Activated CD4-positive, alpha-beta T cell treated with anti-CD3 and anti-CD28 coated beads for 1 hour (primary cell): ENCODE data around the gene EMILIN1.

Source experiments
- DNase-seq: peaks from one replicate; pipeline ENCODE4 v3.0.0-alpha.2; 2020

Gene EMILIN1

DNA sequence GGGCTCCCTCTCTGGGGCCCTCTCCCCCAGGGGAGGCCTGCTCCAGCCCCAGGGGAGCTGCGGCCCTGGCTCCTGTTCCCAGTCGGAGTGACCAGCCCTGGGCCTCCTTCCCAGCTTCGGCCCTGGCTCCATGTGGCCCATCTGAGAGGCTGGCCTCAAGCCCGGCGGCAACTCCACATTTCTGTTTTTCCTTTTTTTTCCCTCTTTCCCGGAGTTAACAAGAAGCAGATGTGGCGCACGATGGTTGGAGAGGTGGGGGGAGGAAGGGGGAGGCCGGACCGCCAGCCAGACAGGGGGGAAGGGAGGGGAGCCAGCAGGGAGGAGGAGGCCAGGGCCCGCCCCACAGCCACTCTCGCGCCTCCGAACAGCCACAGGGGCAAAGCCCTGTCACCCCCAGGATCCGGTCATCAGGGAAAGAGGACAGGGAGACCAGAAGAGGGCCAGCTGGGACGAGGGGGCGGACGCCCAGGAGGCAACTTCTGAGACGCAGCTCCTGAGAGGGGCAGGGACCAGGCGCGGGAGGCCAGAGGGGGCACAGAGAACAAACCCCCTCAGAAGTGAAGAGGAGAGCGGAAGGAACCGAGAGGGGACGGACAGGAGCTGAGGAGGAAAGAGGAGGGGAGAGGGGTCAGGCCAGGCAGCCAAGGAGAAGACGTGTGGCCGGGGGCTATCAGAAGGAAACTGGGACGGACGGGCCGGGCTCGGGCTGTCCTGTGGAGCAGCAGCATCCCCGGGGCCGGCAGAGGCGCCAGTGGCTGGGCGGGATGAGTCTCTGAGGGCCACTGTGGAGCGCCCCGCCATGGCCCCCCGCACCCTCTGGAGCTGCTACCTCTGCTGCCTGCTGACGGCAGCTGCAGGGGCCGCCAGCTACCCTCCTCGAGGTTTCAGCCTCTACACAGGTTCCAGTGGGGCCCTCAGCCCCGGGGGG, at the start of gene EMILIN1:
EMILIN1 (plus strand) TSS at position 349 of the 928 bp plus-strand sequence; CDS start at position 800, 451 bp downstream.
- no peak for DNase-seq

GRCh38 chr2:27029051-27029450, 49.4 kb upstream of the EMILIN1 start:
- DNase-seq: no peak

GRCh38 chr2:27032495-27033252, 45.7 kb upstream of the EMILIN1 start, which contains the start of gene TMEM214:
TMEM214 (plus strand) TSS chr2:27032965; CDS start chr2:27033016, 51 bp downstream.
- DNase-seq: peak; percentile 63

GRCh38 chr2:27033253-27033852, 45.1 kb upstream of the EMILIN1 start:
- no peak for DNase-seq

GRCh38 chr2:27038012-27038411, 40.4 kb upstream of the EMILIN1 start:
- DNase-seq: no peak

GRCh38 chr2:27038631-27039339, 39.6 kb upstream of the EMILIN1 start:
- DNase-seq: no peak

DNA sequence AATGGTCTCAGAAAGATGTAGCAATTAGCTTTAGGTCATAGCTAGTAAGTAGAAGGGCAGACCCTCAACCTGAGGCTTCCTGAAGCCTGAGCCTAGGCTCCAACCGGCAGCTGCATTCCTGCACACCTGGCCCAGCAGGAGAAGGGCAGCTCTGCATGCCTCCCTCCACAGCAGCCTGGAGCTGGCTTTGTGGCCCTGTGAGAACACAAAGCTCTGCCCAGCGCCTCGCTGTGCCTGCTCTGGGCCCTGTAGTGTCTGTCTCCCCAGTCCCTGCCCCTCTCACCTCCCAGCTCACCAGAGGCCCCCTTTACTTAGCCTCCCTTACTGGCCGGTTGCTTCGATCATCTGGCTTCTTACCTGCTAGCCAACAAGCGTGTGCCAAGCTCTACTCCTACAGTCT, 39.0 kb upstream of the EMILIN1 start:
- no peak for DNase-seq

DNA sequence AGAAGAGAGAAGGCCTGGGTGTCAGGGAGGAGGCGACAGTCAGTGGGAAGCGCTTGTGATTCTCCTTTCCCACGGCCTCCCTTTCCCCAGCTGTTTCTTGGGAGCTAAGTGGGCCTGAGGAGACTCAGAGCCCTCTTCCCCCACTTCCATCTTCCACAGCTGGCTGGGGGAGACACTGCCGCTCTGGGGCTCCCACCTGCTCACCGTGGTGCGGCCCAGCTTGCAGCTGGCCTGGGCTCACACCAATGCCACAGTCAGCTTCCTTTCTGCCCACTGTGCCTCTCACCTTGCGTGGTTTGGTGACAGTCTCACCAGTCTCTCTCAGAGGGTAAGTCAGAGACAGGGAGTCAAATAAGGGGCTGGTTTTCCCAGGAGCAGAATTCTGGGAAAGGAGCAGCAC, 38.5 kb upstream of the EMILIN1 start:
- no peak for DNase-seq

DNA sequence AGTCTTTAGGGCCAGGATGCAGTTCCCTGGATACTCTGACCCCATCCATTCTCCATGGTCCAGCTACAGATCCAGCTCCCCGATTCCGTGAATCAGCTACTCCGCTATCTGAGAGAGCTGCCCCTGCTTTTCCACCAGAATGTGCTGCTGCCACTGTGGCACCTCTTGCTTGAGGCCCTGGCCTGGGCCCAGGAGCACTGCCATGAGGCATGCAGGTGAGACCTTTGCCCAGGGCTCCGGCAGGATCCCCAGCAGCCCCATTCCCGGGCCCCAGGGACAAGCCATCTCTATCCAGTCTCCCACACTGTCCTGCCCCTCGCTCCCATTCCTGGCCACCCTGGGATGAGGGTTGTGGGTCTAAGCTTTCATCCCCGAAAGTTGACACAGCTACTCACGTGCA, 38.1 kb upstream of the EMILIN1 start:
- DNase-seq: no peak

- no peak for DNase-seq
These were observed 36.7 kb upstream of the EMILIN1 start for GRCh38 chr2:27041752-27042151.

GRCh38 chr2:27042159-27042661, 36.2 kb upstream of the EMILIN1 start:
- DNase-seq: no peak

- DNase-seq: no peak
These were observed 35.3 kb upstream of the EMILIN1 start for GRCh38 chr2:27042985-27043634.

GRCh38 chr2:27049422-27050280, 28.8 kb upstream of the EMILIN1 start:
- peak; percentile 41 for DNase-seq

DNA sequence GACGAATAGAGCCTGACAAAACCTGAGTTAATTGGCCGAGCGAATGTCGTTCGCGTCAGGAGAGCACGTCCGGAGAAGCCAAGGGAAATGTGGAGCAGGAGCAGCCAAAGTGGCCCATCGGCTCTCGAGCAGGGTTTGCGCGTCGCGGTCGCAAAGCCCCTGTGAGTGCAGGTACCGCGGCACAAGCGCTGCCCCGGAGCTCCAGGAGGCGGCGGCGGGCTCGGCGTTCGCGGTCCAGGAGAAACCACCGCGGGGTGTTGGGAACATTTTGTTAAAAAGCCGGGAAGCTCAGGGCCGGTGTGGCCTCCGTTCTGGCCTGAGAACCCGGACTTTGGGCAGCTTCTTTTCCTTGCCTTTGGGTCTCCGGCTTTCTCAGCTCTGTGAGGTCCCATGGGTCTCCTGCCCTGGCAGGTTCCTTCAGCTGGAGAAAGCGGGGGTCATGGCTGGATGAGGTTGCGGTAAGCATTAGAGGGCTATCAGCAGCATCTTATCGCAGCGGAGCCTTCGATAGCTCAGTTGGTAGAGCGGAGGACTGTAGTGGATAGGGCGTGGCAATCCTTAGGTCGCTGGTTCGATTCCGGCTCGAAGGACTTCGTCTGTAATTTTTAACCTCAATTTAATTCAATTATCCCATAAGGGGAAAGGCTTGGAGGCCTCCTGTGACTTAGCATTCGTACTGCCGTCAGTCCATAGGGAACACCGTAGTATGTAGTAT, 28.0 kb upstream of the EMILIN1 start:
- peak; percentile 90 for DNase-seq

DNA sequence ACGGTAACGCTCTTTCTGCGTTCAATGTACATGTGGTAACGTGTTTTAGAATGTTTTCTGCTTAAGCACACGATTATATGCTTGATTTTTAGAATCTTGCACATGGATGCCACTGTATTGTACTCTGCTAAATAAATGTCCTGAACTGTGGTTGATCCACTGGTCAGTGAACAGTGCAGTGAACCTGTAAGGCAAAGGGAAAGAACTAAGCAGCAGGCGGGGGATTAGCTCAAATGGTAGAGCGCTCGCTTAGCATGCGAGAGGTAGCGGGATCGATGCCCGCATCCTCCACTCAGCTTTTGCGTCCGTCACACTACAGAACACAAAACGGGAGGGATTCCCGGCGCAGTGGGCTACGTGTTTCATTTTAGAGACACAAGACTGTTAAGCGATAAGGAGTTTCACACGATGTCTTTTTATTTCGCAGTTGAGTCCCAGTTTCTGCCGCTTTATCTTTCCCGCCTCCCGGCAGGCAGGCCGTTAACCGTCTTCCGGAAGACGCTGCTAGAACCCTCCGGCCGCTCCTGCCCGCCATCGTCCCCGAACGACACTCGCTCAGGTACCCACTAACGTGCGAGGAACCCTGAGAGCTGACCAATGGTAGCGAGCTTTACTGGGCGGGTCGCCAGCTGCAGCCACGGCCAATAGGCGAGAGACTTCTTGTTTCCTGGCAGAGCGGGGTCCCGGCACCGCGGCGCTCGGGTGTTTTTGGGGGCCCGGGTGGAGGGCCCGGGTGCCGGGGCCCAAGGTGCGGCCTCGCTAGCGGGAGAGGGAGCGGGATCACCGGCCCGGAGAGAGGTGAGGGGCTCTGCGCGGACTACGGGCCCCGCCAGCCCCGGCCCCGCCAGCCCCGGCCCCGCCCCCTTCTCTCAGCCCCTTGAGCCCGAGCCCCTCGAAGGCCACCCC, 27.2 kb upstream of the EMILIN1 start, which contains the start of gene AGBL5:
AGBL5 (plus strand) TSS at position 673 of the 906 bp plus-strand sequence. CDS start 1,291 bp downstream, outside the sequence.
- DNase-seq: peak; percentile 95

DNA sequence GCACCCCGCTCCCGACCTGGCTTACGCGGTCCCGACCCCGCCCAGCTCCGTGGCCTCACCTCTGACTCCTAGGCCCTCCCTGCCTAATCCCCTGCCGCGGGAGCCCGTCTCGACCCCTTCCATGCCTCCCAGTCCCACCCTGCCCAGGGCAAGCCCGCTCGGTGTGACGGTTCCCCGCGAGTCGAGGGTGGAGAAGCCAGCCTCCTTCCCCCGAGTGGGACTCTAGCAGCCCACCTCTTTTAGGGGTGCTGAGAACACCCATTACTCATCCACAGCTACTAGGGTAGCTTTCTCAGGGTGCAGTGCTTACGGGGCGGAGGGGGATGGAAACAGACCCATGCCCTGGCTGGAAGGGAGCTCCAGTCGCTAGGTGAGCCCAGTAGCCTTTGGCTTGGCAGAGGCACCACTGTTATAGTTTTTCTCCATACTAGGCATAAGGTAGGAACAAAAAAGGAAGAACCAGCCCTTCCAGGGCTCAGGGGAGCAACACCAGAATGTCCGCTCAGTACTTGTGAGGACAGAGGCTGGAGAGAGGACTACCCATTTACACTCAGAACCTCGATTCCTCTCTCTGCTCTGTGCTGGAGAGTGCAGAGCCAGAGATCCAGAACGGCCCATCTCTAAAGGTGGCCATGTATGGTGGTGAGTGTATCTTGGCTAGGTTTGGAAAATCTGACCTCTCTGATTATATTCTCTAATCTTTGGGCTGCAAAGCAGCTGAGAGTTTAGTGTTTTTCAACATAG, 26.3 kb upstream of the EMILIN1 start:
- DNase-seq: no peak

DNA sequence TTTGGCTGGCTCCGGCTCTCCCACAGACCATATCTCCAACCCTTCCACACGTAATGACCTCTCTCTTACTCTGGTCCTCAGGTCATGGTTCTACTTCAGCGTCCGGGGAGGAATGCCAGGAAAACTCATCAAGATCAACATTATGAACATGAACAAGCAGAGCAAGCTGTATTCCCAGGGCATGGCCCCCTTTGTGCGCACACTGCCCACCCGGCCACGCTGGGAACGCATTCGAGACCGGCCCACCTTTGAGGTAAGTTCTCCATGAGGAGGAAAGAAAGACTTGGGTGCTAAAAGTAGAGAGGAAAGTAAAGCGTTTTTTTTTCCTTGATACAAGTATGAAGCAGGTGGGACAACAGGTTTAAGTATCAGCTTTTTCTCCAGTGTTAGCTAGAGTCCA, 25.1 kb upstream of the EMILIN1 start:
- no peak for DNase-seq

GRCh38 chr2:27053776-27054175, 24.6 kb upstream of the EMILIN1 start:
- DNase-seq: no peak
